ENCODE results near the gene ARRDC5. TPM values are rescaled to one million over a fixed set of nuclear protein-coding genes. Genes with fewer than 3 reads are reported as not detected.

Gene ARRDC5
- total and polyA plus RNA-seq, 2 donors (not counting 3 experiments of a cell fraction or from before 2014, with no cell fraction given), result 0.04 TPM; not detected in 1

DNA sequence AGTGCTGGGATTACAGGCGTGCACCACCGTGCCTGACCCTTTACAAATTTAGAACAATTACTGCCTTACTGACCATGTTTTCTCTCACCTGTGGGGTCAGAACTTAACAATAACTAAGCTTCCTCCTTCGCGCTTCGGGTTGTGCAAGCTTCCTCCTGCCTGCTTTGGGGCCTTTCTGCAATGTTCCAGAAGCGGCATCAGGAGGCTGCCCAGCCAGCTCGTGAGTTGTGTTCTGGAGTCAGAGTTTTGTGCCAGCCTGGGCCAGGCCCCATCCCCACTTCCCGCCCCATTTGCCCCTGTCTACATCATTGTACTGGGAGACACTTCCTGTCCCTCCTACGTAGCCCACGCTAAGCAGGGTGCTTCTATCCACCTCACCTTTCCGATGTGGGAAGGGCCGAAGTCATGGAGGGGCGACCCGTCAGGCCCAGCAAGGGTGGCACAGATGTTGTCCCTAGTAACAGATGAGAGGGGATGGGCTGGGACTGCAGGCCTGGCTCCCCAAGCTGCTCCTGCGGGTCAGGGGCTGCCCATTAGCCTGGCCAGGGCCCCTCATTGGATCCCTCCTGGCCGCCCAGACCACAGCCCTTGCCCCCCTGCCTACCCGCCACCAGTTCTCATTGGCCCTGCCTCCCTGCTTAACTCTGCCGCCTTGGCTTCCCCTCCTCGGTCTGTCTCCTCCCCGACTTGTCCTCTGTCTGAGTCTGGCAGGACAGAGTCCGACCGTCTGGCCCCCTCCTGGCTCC, 20.0 kb upstream of the ARRDC5 start:
- Histone ChIP-seq H3K4me3 (replicated peaks in 1 of 3; ENCODE audit: insufficient read depth in 1 of 3, low read depth in 1 of 3, low read length in 3 of 3) (no peak overlapping the region), H3K9me3 (replicated peaks; ENCODE audit: control insufficient read depth, insufficient read depth, low read length) (no peaks in the 10 kb centered on the region), H3K27me3 (ENCODE audit: control insufficient read depth in 2 of 2, insufficient read depth in 2 of 2, low read length in 2 of 2) (no peaks in the 10 kb centered on the region), H3K36me3 (ENCODE audit: control insufficient read depth in 2 of 2, extremely low read depth in 1 of 2, insufficient read depth in 2 of 2, low read length in 2 of 2) (no peaks in the 10 kb centered on the region), H3K79me2 (ENCODE audit: control insufficient read depth, insufficient read depth, low read length) (peaks cover 78% of the 10 kb centered on the region), H3K27ac (ENCODE audit: insufficient read depth, low read depth, low read length) (no peak overlapping the region), H3K4me1 (ENCODE audit: control insufficient read depth, extremely low read depth, insufficient read depth, low read length) (no peaks in the 10 kb centered on the region), H3K9ac (replicated peaks; ENCODE audit: extremely low read depth, insufficient read depth, low read length) (no peak overlapping the region), H4K20me1 (replicated peaks; ENCODE audit: control insufficient read depth, extremely low read depth, insufficient read depth, low read length) (no peaks in the 10 kb centered on the region), H3K4me2 (ENCODE audit: insufficient read depth, low read length) (no peak overlapping the region), H3K9me1 (replicated peaks; ENCODE audit: control insufficient read depth, extremely low read depth, insufficient read depth, low read length) (no peaks in the 10 kb centered on the region), H2AFZ (ENCODE audit: low read depth, low read length) (no peak overlapping the region)
- ChIA-PET POLR2A (no interaction called here), CTCF (interaction anchor here (1.5 kb wide), 1 partner anchor 11 kb away, joined by 8 read pairs; no protein-coding TSS in a partner anchor)
- DNase-seq (ENCODE audit: low read depth, low spot score), result no peak
- no peak for FAIRE-seq
- dilution Hi-C loops (cut with MboI; ENCODE audit: extremely low pct_ligation_motif_present, low sequenced_read_pairs) (no loop called here), intact Hi-C loops (cut with micrococcal nuclease) (no loop called here)
- TF ChIP-seq, protein P1, sequence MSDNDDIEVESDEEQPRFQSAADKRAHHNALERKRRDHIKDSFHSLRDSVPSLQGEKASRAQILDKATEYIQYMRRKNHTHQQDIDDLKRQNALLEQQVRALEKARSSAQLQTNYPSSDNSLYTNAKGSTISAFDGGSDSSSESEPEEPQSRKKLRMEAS (IDR thresholded peaks at IDR 0.05; ENCODE audit: insufficient read depth, insufficient read length), result no peak
- no peak for TF ChIP-seq POLR2A (IDR thresholded peaks at IDR 0.05; ENCODE audit: low read depth, low read length)
- no peak for TF ChIP-seq GATA2 (IDR thresholded peaks at IDR 0.05; ENCODE audit: insufficient read depth, insufficient read length, low read depth, low read length)
- no peak for TF ChIP-seq MYC (IDR thresholded peaks at IDR 0.05; ENCODE audit: low read depth, low read length)
- TF ChIP-seq EZH2 (IDR thresholded peaks at IDR 0.05; ENCODE audit: borderline replicate concordance, low read depth, low read length, severe bottlenecking), result no peak
- TF ChIP-seq JUN (IDR thresholded peaks at IDR 0.05; ENCODE audit: borderline replicate concordance, insufficient read depth, insufficient read length, low read depth), result no peak
- TF ChIP-seq FOS (IDR thresholded peaks at IDR 0.05; ENCODE audit: borderline replicate concordance, insufficient read depth, low read length), result no peak
- no peak for TF ChIP-seq POLR2AphosphoS5 (IDR thresholded peaks at IDR 0.05; ENCODE audit: insufficient read depth, low read depth, low read length)
- TF ChIP-seq, protein P2, sequence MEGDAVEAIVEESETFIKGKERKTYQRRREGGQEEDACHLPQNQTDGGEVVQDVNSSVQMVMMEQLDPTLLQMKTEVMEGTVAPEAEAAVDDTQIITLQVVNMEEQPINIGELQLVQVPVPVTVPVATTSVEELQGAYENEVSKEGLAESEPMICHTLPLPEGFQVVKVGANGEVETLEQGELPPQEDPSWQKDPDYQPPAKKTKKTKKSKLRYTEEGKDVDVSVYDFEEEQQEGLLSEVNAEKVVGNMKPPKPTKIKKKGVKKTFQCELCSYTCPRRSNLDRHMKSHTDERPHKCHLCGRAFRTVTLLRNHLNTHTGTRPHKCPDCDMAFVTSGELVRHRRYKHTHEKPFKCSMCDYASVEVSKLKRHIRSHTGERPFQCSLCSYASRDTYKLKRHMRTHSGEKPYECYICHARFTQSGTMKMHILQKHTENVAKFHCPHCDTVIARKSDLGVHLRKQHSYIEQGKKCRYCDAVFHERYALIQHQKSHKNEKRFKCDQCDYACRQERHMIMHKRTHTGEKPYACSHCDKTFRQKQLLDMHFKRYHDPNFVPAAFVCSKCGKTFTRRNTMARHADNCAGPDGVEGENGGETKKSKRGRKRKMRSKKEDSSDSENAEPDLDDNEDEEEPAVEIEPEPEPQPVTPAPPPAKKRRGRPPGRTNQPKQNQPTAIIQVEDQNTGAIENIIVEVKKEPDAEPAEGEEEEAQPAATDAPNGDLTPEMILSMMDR (IDR thresholded peaks at IDR 0.05; ENCODE audit: extremely low read depth in 1 of 2, insufficient read depth in 1 of 2, low read depth in 1 of 2, low read length in 2 of 2), result no peak
- no TSS peak for BruUV-seq (replicated peaks)
